ENCODE measurements around the gene FARS2.

DNA sequence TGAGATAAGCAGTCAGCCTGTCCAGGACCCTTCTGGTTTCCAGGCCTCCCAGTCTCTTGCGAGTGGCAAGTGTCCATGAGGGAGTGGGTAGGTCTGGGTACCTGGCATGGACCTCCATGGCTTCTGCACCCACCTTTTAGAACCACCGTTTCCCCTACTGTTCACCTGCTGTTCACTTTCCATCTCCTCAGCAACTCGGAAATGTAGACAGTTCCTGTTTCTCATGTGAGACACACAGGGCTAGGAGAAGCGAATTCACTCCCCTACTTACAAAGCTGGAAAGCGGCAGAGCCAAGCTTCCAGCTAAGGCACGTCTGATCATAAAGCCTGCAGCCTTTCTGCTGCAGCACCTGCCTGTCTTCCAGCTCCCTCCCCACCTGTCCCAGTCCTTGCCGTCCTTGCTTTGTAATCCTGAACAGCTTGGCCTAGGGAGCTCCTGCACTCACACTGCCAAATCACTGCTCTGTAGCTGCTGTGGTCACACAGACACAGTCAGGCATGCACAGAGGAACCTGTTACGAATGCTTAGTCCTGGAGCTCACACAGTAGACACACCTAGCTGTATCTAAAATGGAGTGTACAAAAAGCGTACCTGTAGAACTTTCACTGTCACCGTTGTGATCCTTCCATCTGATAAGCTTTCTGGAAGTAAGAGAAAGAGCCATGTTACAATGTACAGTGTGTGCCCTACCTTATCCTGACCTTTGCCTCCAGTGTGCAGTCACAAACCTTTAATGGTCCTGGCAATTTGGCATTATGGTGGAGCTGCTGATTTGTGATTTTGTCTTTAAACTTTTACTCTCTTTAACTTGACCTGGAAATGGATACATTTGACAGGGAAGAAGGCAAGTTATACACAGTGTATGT is 451.3 kb downstream of the FARS2 start:
- no peak for TF ChIP-seq EZH2 (IDR thresholded peaks at IDR 0.05; ENCODE audit: low read length)
- TF ChIP-seq, protein P1, sequence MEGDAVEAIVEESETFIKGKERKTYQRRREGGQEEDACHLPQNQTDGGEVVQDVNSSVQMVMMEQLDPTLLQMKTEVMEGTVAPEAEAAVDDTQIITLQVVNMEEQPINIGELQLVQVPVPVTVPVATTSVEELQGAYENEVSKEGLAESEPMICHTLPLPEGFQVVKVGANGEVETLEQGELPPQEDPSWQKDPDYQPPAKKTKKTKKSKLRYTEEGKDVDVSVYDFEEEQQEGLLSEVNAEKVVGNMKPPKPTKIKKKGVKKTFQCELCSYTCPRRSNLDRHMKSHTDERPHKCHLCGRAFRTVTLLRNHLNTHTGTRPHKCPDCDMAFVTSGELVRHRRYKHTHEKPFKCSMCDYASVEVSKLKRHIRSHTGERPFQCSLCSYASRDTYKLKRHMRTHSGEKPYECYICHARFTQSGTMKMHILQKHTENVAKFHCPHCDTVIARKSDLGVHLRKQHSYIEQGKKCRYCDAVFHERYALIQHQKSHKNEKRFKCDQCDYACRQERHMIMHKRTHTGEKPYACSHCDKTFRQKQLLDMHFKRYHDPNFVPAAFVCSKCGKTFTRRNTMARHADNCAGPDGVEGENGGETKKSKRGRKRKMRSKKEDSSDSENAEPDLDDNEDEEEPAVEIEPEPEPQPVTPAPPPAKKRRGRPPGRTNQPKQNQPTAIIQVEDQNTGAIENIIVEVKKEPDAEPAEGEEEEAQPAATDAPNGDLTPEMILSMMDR (optimal IDR thresholded peaks at IDR 0.05 in 1 of 3, IDR thresholded peaks at IDR 0.05 in 1 of 3, conservative IDR thresholded peaks at IDR 0.05 in 1 of 3; ENCODE audit: extremely low read depth in 1 of 3, insufficient read depth in 2 of 3, low read length in 3 of 3) = no peak
